Keratinocyte (primary cell): Measurements from ENCODE around the gene APOBEC3C. TPM values are rescaled to one million over a fixed set of nuclear protein-coding genes. Genes with fewer than 3 reads are reported as not detected.

ENCODE experiments used
- DNase-seq: peaks from one replicate; pipeline ENCODE4 v3.0.0-alpha.2; 2011; ENCODE audit warnings: low read depth, missing footprints, low spot score
- FAIRE-seq: peaks from 2 replicates; lab custom pipeline; 2011; peaks lifted over from hg19 to GRCh38; lab: Jason Lieb, UNC
- H2AFZ ChIP-seq: 2 replicates; pipeline ENCODE4 v1.6.0; 2012; ENCODE audit warnings: low read length, control low read depth, inconsistent platforms; ENCODE audit not compliant: control insufficient read depth
- H3K27ac ChIP-seq: 2 replicates; pipeline ENCODE4 v1.5.1; 2011; ENCODE audit warnings: low read length; ENCODE audit not compliant: control insufficient read depth, insufficient read depth
- H3K27me3 ChIP-seq: 3 replicates; pipeline ENCODE4 v1.6.0; 2011; ENCODE audit warnings: low read length; ENCODE audit not compliant: control insufficient read depth, insufficient read depth; ENCODE audit errors: extremely low read depth
- H3K36me3 ChIP-seq, 2 experiments: 2 replicates in 1 of 2; 3 replicates in 1 of 2; pipeline ENCODE4 v1.5.1; 2011; ENCODE audit warnings: low read length in 2 of 2, mild to moderate bottlenecking in 1 of 2; ENCODE audit not compliant: control insufficient read depth in 2 of 2, insufficient read depth in 2 of 2; ENCODE audit errors: extremely low read depth in 1 of 2
- H3K4me1 ChIP-seq: 3 replicates; pipeline ENCODE4 v1.5.1; 2011; ENCODE audit warnings: low read length; ENCODE audit not compliant: control insufficient read depth, insufficient read depth; ENCODE audit errors: extremely low read depth
- H3K4me2 ChIP-seq: 3 replicates; pipeline ENCODE4 v1.6.0; 2011; ENCODE audit warnings: low read depth, low read length; ENCODE audit not compliant: control insufficient read depth, insufficient read depth; ENCODE audit errors: extremely low read depth
- H3K4me3 ChIP-seq, 3 experiments: fragments of 200-600 bp in 1 of 3; sonication (generic) in 1 of 3; 2 replicates in 2 of 3; 3 replicates in 1 of 3; pipeline ENCODE4 v1.5.1; 2011 to 2016; ENCODE audit warnings: low read length in 3 of 3, mild to moderate bottlenecking in 3 of 3, control low read depth in 2 of 3, inconsistent platforms in 1 of 3, low read depth in 1 of 3, mixed read lengths in 1 of 3, mixed run types in 1 of 3, moderate library complexity in 1 of 3; ENCODE audit not compliant: control insufficient read depth in 2 of 3, insufficient read depth in 2 of 3; ENCODE audit errors: extremely low read depth in 1 of 3
- H3K79me2 ChIP-seq: 2 replicates; pipeline ENCODE4 v1.6.0; 2012; ENCODE audit warnings: low read length; ENCODE audit not compliant: control insufficient read depth, insufficient read depth
- H3K9ac ChIP-seq: 3 replicates; pipeline ENCODE4 v1.6.0; 2011; ENCODE audit warnings: low read length; ENCODE audit not compliant: control insufficient read depth, insufficient read depth; ENCODE audit errors: extremely low read depth
- H3K9me1 ChIP-seq: 3 replicates; pipeline ENCODE4 v1.6.0; 2011; ENCODE audit warnings: low read length; ENCODE audit not compliant: control insufficient read depth, insufficient read depth; ENCODE audit errors: extremely low read depth
- H3K9me3 ChIP-seq: 2 replicates; pipeline ENCODE4 v1.5.1; 2012; ENCODE audit warnings: low read depth, low read length; ENCODE audit not compliant: control insufficient read depth
- H4K20me1 ChIP-seq: 3 replicates; pipeline ENCODE4 v1.6.0; 2011; ENCODE audit warnings: low read length; ENCODE audit not compliant: control insufficient read depth, insufficient read depth; ENCODE audit errors: extremely low read depth
- EZH2 ChIP-seq: IDR thresholded peaks from one replicate; pipeline ENCODE4 v1.6.1; 2012; ENCODE audit warnings: inconsistent platforms, mild to moderate bottlenecking, low read length, moderate library complexity
- dilution Hi-C: fragments of 300-500 bp; cut with MboI; formaldehyde crosslinking; loops from one replicate; pipeline ENCODE4 v1.7.0; 2020; ENCODE audit warnings: low sequenced_read_pairs; ENCODE audit not compliant: extremely low pct_ligation_motif_present
- polyA plus RNA-seq, 5 experiments: library from polyadenylated mRNA; depleted of rRNA in 3 of 5; stranded (reverse) in 3 of 5; stranded (forward) in 1 of 5; unstranded in 1 of 5; fragments of >200 nt; gene quantifications; 1 replicate in 1 of 5; 2 replicates in 3 of 5; 3 replicates in 1 of 5; pipeline versions ENCODE4 v1.2.1 to v1.2.3, GENCODE V29; 2011 to 2012; ENCODE audit warnings: missing spikeins in 2 of 5, low read depth in 1 of 5, low replicate concordance in 1 of 5
- TF ChIP-seq, protein P1 (sequence below), 3 experiments: IDR thresholded peaks in 1 of 3; conservative IDR thresholded peaks in 1 of 3; optimal IDR thresholded peaks in 1 of 3; 2 replicates in 2 of 3; 3 replicates in 1 of 3; pipeline versions ENCODE3 to v1.5.1; 2011; ENCODE audit warnings: low read length in 3 of 3, mild to moderate bottlenecking in 3 of 3, moderate library complexity in 2 of 3, control low read depth in 1 of 3, inconsistent platforms in 1 of 3; ENCODE audit not compliant: insufficient read depth in 2 of 3; ENCODE audit errors: extremely low read depth in 1 of 3

APOBEC3C gene
- polyA plus RNA-seq, 1 donor (not counting 4 experiments of a cell fraction or from before 2014, with no cell fraction given), result 34.7 TPM

DNA sequence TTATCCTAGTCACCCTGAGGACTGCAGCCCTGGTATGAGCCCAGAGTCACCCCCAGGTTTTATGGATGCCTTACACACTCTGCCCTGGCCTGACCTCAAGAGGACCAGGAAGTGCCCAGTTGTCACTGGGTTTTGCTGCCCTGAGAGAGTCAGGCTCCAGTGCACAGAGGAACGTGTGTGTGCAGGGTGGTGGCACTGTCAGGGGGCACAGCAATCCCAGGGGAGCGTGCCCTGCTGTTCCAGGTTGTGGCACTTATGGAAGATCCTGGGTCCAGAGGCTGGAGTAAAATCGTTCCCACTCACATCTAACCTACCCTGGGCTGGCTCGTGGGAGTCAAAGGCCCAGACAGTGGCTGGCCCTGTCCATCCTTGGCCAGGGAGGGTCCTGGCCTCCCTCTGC lies 49.1 kb upstream of the APOBEC3C start:
- H2AFZ ChIP-seq, result no peak overlapping the region
- no peaks in the 10 kb centered on the region for H4K20me1 ChIP-seq
- H3K27me3 ChIP-seq, result peaks cover 22% of the 10 kb centered on the region
- H3K9me3 ChIP-seq, result no peaks in the 10 kb centered on the region
- H3K4me2 ChIP-seq, result no peak overlapping the region
- DNase-seq, result no peak
- dilution Hi-C loops, result no loop called here
- H3K27ac ChIP-seq, result no peak overlapping the region
- no peak overlapping the region for H3K9ac ChIP-seq
- TF ChIP-seq, protein P1, sequence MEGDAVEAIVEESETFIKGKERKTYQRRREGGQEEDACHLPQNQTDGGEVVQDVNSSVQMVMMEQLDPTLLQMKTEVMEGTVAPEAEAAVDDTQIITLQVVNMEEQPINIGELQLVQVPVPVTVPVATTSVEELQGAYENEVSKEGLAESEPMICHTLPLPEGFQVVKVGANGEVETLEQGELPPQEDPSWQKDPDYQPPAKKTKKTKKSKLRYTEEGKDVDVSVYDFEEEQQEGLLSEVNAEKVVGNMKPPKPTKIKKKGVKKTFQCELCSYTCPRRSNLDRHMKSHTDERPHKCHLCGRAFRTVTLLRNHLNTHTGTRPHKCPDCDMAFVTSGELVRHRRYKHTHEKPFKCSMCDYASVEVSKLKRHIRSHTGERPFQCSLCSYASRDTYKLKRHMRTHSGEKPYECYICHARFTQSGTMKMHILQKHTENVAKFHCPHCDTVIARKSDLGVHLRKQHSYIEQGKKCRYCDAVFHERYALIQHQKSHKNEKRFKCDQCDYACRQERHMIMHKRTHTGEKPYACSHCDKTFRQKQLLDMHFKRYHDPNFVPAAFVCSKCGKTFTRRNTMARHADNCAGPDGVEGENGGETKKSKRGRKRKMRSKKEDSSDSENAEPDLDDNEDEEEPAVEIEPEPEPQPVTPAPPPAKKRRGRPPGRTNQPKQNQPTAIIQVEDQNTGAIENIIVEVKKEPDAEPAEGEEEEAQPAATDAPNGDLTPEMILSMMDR (optimal IDR thresholded peaks at IDR 0.05 in 1 of 3, IDR thresholded peaks at IDR 0.05 in 1 of 3, conservative IDR thresholded peaks at IDR 0.05 in 1 of 3; ENCODE audit: extremely low read depth in 1 of 3, insufficient read depth in 2 of 3, low read length in 3 of 3), result no peak
- no peak for TF ChIP-seq EZH2
- no peaks in the 10 kb centered on the region for H3K36me3 ChIP-seq
- H3K4me1 ChIP-seq, result no peaks in the 10 kb centered on the region
- no peak for FAIRE-seq
- no peak overlapping the region for H3K4me3 ChIP-seq
- no peaks in the 10 kb centered on the region for H3K9me1 ChIP-seq
- H3K79me2 ChIP-seq, result no peaks in the 10 kb centered on the region

DNA sequence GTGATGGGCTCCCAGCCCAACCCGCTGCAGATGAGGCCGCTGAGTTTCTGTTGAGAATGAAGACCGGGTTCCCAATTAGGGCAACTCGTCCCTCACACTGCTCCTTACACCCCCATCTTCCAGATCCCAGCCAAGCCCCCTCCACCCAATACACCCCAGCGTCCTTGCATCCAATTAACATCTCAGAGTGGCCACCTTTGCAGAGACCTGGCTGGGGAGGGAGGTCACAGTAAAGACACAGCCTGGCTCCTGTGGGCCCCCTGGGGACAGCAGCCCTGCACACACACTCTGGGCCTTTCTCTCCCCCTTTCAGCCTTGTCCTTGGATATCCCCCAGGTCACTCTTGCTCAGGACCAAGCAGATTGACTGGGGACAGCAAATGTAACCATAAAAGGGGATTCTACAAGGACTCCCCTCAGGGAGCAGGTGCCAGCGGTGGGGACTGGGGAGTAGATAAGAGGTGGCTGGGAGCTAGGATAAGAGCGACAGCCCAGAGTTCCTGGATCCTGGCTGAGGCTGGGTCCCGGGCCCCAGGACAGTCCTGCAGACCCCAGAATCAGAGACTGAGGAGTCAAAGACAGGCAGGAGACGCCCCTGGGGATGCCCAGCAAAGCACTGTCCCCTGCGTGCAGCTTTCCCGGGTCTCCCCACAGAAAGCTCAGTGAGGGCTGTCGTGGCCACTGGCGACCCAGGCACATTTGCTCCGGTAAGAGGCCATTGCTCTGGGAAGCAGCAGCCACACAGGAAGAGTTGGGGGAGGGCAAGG lies 48.3 kb upstream of the APOBEC3C start:
- H4K20me1 ChIP-seq, result no peaks in the 10 kb centered on the region
- H3K27me3 ChIP-seq, result peaks cover 22% of the 10 kb centered on the region
- H3K4me1 ChIP-seq, result no peaks in the 10 kb centered on the region
- H2AFZ ChIP-seq, result no peak overlapping the region
- no peak overlapping the region for H3K4me2 ChIP-seq
- DNase-seq (no peak), FAIRE-seq (no peak)
- TF ChIP-seq EZH2, result no peak
- TF ChIP-seq, protein P1 (optimal IDR thresholded peaks at IDR 0.05 in 1 of 3, IDR thresholded peaks at IDR 0.05 in 1 of 3, conservative IDR thresholded peaks at IDR 0.05 in 1 of 3; ENCODE audit: extremely low read depth in 1 of 3, insufficient read depth in 2 of 3, low read length in 3 of 3), result no peak
- no peaks in the 10 kb centered on the region for H3K9me3 ChIP-seq
- no peak overlapping the region for H3K9ac ChIP-seq
- no peaks in the 10 kb centered on the region for H3K79me2 ChIP-seq
- H3K4me3 ChIP-seq, result no peak overlapping the region
- no peaks in the 10 kb centered on the region for H3K36me3 ChIP-seq
- dilution Hi-C loops, result no loop called here
- no peak overlapping the region for H3K27ac ChIP-seq
- no peaks in the 10 kb centered on the region for H3K9me1 ChIP-seq
